KMS-11 (cell line): ENCODE results near the gene ADGRD1.

Experiments used
- H2AFZ ChIP-seq: fragments of 200-600 bp; sonication (generic); 2 replicates; pipeline ENCODE4 v1.6.1; 2016; ENCODE audit warnings: antibody characterized with exemption, mixed run types, low read depth
- H3K27ac ChIP-seq: fragments of 200-600 bp; sonication (generic); 2 replicates; pipeline ENCODE4 v1.6.1; 2016; ENCODE audit warnings: mild to moderate bottlenecking, mixed run types
- H3K27me3 ChIP-seq: fragments of 200-600 bp; sonication (generic); 2 replicates; pipeline ENCODE4 v1.6.1; 2017; ENCODE audit warnings: mild to moderate bottlenecking, low read depth, mixed run types, moderate library complexity; ENCODE audit not compliant: insufficient read depth
- H3K36me3 ChIP-seq: fragments of 200-600 bp; sonication (generic); 2 replicates; pipeline ENCODE4 v1.6.1; 2017; ENCODE audit warnings: mild to moderate bottlenecking, mixed run types; ENCODE audit not compliant: insufficient read depth
- H3K4me1 ChIP-seq: fragments of 200-600 bp; sonication (generic); 2 replicates; pipeline ENCODE4 v1.6.1; 2016; ENCODE audit warnings: mild to moderate bottlenecking, low read depth, mixed run types; ENCODE audit not compliant: poor library complexity, severe bottlenecking
- H3K4me2 ChIP-seq: fragments of 200-600 bp; sonication (generic); 2 replicates; pipeline ENCODE4 v1.7.0; 2016; ENCODE audit warnings: mild to moderate bottlenecking, mixed run types
- H3K4me3 ChIP-seq: fragments of 200-600 bp; sonication (generic); IDR thresholded peaks from 2 replicates; pipeline ENCODE4 v1.6.1; 2017; ENCODE audit warnings: low read depth, low read length, mixed read lengths; ENCODE audit not compliant: insufficient read depth
- H3K79me2 ChIP-seq: fragments of 200-600 bp; sonication (generic); 2 replicates; pipeline ENCODE4 v1.6.1; 2016; ENCODE audit warnings: low read depth, mixed run types; ENCODE audit not compliant: insufficient read depth
- H3K9ac ChIP-seq: fragments of 200-600 bp; sonication (generic); 2 replicates; pipeline ENCODE4 v1.6.1; 2016; ENCODE audit warnings: mild to moderate bottlenecking, mixed run types
- H4K20me1 ChIP-seq: fragments of 200-600 bp; sonication (generic); 2 replicates; pipeline ENCODE4 v1.6.1; 2016; ENCODE audit warnings: mild to moderate bottlenecking, mixed run types; ENCODE audit not compliant: insufficient read depth
- TF ChIP-seq, protein P1 (sequence below): fragments of 200-600 bp; sonication (generic); conservative IDR thresholded peaks from 2 replicates; pipeline ENCODE4 v1.6.1; 2017; ENCODE audit warnings: low read depth, mild to moderate bottlenecking, antibody characterized with exemption, low read length, moderate library complexity, mixed read lengths

The ADGRD1 gene

DNA sequence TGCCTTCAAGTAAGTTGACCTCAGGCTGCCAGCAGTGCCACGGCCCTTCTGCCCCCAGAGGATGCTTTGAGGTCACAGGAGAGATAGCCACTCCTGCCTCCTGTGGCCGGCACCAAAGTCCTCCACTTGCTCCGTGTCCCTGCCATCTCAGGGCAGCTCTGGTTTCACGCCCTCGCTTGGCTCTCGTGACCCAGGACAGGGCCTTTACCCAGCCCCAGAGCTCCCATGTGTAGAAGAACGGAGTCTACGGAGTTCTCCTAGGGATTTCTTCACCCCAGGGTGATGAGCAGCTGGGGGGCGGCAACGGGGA, 178.1 kb downstream of the ADGRD1 start:
- Histone ChIP-seq H4K20me1 (no peaks in the 10 kb centered on the region), H3K9ac (no peak overlapping the region), H3K79me2 (no peaks in the 10 kb centered on the region), H3K4me2 (no peak overlapping the region), H3K36me3 (no peaks in the 10 kb centered on the region), H3K27me3 (no peaks in the 10 kb centered on the region), H3K4me1 (no peaks in the 10 kb centered on the region), H3K4me3 (no peak overlapping the region), H3K27ac (no peak overlapping the region), H2AFZ (no peak overlapping the region)
- TF ChIP-seq, protein P1, sequence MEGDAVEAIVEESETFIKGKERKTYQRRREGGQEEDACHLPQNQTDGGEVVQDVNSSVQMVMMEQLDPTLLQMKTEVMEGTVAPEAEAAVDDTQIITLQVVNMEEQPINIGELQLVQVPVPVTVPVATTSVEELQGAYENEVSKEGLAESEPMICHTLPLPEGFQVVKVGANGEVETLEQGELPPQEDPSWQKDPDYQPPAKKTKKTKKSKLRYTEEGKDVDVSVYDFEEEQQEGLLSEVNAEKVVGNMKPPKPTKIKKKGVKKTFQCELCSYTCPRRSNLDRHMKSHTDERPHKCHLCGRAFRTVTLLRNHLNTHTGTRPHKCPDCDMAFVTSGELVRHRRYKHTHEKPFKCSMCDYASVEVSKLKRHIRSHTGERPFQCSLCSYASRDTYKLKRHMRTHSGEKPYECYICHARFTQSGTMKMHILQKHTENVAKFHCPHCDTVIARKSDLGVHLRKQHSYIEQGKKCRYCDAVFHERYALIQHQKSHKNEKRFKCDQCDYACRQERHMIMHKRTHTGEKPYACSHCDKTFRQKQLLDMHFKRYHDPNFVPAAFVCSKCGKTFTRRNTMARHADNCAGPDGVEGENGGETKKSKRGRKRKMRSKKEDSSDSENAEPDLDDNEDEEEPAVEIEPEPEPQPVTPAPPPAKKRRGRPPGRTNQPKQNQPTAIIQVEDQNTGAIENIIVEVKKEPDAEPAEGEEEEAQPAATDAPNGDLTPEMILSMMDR, result no peak

DNA sequence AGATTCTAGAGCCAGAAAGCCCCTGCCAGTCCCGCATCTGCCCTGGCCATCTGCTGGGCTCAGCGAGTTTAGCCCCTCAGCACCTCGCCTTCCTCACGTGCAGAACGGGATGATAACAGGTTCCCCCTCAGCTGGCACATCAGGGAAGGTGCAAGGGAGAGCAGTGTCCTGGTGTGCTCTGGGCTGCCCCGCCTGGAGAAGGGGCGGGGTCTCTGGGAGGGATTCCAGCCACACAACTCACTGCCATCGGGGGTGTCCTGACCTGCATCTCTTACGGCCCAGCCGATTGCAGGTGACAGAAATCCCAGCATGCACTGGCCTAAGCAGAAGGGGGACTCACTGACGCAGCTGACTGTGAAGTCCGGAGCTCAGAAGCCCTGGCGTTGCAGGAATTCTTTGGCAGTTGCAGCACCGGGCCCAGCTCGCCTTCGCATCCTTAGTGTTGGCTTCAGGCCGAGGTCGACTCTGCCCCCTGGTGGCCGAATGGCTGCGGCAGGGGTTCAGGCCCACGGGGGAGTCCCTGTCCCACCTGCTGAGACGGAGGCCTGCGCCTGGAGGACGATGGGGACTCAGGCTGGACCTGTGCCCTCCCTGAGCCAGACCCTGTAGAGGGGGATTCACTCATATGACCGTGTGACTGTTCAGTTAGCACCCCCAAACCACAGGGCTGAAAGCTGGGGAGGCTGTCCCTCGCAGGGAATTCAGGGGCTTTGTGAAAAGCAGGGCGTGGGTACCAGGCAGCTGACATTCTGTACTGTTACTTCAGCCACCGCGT, 178.6 kb downstream of the ADGRD1 start:
- TF ChIP-seq, protein P1, result no peak
- Histone ChIP-seq H4K20me1 (no peaks in the 10 kb centered on the region), H3K9ac (no peak overlapping the region), H3K79me2 (no peaks in the 10 kb centered on the region), H3K36me3 (no peaks in the 10 kb centered on the region), H3K4me2 (no peak overlapping the region), H3K27me3 (no peaks in the 10 kb centered on the region), H3K27ac (no peak overlapping the region), H3K4me3 (no peak overlapping the region), H3K4me1 (no peaks in the 10 kb centered on the region), H2AFZ (no peak overlapping the region)

DNA sequence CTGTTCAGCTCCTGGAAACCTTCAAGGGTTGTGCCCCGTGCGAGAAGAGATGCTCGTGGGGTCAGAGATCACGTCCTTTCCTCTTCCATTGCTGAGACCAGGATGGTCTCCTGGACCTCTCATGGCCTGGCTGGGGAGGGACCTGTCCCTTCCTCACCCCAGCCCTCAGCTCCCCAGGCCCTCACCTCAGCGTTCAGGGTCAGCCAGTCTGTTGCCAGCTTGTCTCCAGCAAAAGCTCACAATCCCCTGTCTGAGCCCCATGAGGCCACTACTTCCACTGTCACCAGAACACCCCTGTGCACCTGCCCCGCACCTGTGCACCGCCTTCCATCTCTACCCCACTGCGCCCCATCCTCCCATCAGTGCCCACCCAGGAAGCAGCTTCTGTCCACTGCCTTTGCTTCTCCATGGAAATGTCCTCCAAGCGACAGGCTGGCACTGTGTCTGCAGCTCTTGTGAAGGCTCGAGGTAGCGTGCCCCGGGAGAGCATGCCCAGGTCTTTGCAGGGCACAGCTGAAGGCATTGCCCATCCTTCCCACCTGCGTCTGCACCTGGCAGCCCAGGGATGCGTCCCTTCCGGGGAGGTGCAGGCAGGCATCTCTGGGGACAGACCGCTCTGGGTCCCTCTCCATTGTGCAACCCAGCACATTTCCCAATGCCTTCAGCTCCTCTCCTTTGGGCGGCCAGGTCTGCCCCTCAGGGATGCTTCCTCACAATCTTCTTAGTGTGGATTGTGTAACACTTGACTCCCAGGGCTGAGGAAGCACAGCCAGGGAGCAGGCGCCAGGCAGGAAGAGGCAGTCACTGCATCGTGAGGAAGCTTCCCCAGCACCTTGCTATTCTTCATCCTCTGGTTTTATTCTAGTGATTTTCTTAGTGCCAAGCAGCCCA, 179.6 kb downstream of the ADGRD1 start:
- Histone ChIP-seq H3K27me3 (no peaks in the 10 kb centered on the region), H3K4me3 (no peak overlapping the region), H3K4me1 (no peaks in the 10 kb centered on the region), H3K27ac (no peak overlapping the region), H4K20me1 (no peaks in the 10 kb centered on the region), H3K36me3 (no peaks in the 10 kb centered on the region), H3K4me2 (no peak overlapping the region), H2AFZ (no peak overlapping the region), H3K79me2 (no peaks in the 10 kb centered on the region), H3K9ac (no peak overlapping the region)
- TF ChIP-seq, protein P1, result no peak

DNA sequence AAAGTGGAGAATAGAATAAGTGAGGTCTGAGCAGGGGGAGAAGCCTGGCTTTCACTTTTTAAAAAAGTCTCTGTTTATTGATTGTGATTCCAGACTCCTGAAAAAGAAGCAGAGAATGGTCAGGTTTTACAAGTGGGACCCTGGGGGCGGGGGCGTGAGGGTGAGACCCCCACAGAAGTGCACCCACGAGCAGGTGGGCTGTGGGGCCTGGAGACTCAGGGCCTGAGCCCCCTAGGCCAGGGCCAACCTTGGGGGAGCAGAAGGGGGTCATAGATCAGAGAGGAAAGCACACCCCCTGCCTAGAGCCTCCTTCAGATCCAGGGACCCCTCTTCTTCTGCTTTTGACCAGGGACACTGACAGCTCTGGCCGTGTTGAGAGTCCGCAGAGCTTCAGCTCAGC, 180.3 kb downstream of the ADGRD1 start:
- no peaks in the 10 kb centered on the region for H3K4me1 ChIP-seq
- no peaks in the 10 kb centered on the region for H3K79me2 ChIP-seq
- H3K4me3 ChIP-seq, result no peak overlapping the region
- H3K9ac ChIP-seq, result no peak overlapping the region
- H3K27ac ChIP-seq, result no peak overlapping the region
- no peak overlapping the region for H2AFZ ChIP-seq
- H3K27me3 ChIP-seq, result no peaks in the 10 kb centered on the region
- H3K4me2 ChIP-seq, result no peak overlapping the region
- H3K36me3 ChIP-seq, result no peaks in the 10 kb centered on the region
- TF ChIP-seq, protein P1, result no peak
- no peaks in the 10 kb centered on the region for H4K20me1 ChIP-seq
